Activated T-cell treated with anti-CD3 and anti-CD28 coated beads for 48 hours (primary cell): ENCODE data around the gene BAIAP2L1.
"Not testable (repeated sequence)": the region's sequence is repeated elsewhere in the genome, so short reads cannot be mapped to it uniquely, and the experiment has no call there.

Experiments
- DNase-seq: peaks from one replicate; pipeline ENCODE4 v3.0.0-alpha.2; 2020; ENCODE audit warnings: low read depth

Gene BAIAP2L1

GRCh38 chr7:98399462-98399861, 1.4 kb downstream of the BAIAP2L1 start:
- DNase-seq = no peak

GRCh38 chr7:98398567-98399372, 2.1 kb downstream of the BAIAP2L1 start:
- DNase-seq = no peak

- no peak for DNase-seq
Observed at GRCh38 chr7:98396768-98397167, 4.1 kb downstream of the BAIAP2L1 start.

- no peak for DNase-seq
Observed at GRCh38 chr7:98395951-98396350, 4.9 kb downstream of the BAIAP2L1 start.

- DNase-seq = no peak
Observed at GRCh38 chr7:98395481-98395880, 5.4 kb downstream of the BAIAP2L1 start.

GRCh38 chr7:98394377-98394836, 6.5 kb downstream of the BAIAP2L1 start:
- DNase-seq = no peak

GRCh38 chr7:98387544-98388226, 13.2 kb downstream of the BAIAP2L1 start:
- DNase-seq = no peak

GRCh38 chr7:98387131-98387530, 13.8 kb downstream of the BAIAP2L1 start:
- DNase-seq = no peak

- not testable (repeated sequence) for DNase-seq
Observed at GRCh38 chr7:98385532-98385931, 15.4 kb downstream of the BAIAP2L1 start.

- DNase-seq = no peak
Observed at GRCh38 chr7:98378210-98378819, 22.6 kb downstream of the BAIAP2L1 start.

- no peak for DNase-seq
Observed at GRCh38 chr7:98376711-98377110, 24.2 kb downstream of the BAIAP2L1 start.

GRCh38 chr7:98375664-98376063, 25.2 kb downstream of the BAIAP2L1 start:
- DNase-seq = no peak

- DNase-seq = no peak
Observed at GRCh38 chr7:98374285-98374680, 26.6 kb downstream of the BAIAP2L1 start.

GRCh38 chr7:98372993-98373392, 27.9 kb downstream of the BAIAP2L1 start:
- no peak for DNase-seq

- no peak for DNase-seq
Observed at GRCh38 chr7:98369726-98370125, 31.2 kb downstream of the BAIAP2L1 start.

GRCh38 chr7:98368716-98369115, 32.2 kb downstream of the BAIAP2L1 start:
- DNase-seq = no peak

GRCh38 chr7:98366562-98366938, 34.3 kb downstream of the BAIAP2L1 start:
- DNase-seq = no peak

GRCh38 chr7:98365863-98366561, 34.9 kb downstream of the BAIAP2L1 start:
- DNase-seq = no peak

GRCh38 chr7:98364220-98364619, 36.7 kb downstream of the BAIAP2L1 start:
- no peak for DNase-seq

GRCh38 chr7:98362517-98362916, 38.4 kb downstream of the BAIAP2L1 start:
- no peak for DNase-seq

GRCh38 chr7:98360221-98361130, 40.4 kb downstream of the BAIAP2L1 start:
- no peak for DNase-seq
